ENCODE results near the gene AMOTL1. TPM values are rescaled to one million over a fixed set of nuclear protein-coding genes. Genes with fewer than 3 reads are reported as not detected.

Gene AMOTL1
- polyA plus RNA-seq, 1 donor from 2014 or later: 10.7 TPM

GRCh38 chr11:94925422-94926270, 157.5 kb downstream of the AMOTL1 start:
- H3K4me2 ChIP-seq (ENCODE audit: low read length): no peak overlapping the region

GRCh38 chr11:94926271-94926625, 158.1 kb downstream of the AMOTL1 start:
- Histone ChIP-seq H3K36me3 (ENCODE audit: insufficient read depth, low read length) (no peaks in the 10 kb centered on the region), H3K79me2 (replicated peaks; ENCODE audit: insufficient read depth, low read length) (no peaks in the 10 kb centered on the region), H3F3A (ENCODE audit: insufficient read depth, low read length, poor library complexity, severe bottlenecking) (no peaks in the 10 kb centered on the region), H3K4me3 (ENCODE audit: low read length) (no peak overlapping the region), H3K9me2 (ENCODE audit: insufficient read depth, low read length) (no peaks in the 10 kb centered on the region), H3K9me3 (ENCODE audit: low read length) (no peaks in the 10 kb centered on the region), H4K20me1 (ENCODE audit: insufficient read depth) (no peaks in the 10 kb centered on the region), H3K9ac (ENCODE audit: low read length) (no peak overlapping the region), H2AFZ (ENCODE audit: low read depth, low read length) (no peak overlapping the region), H3K4me2 (ENCODE audit: low read length) (no peak overlapping the region), H3K27me3 (ENCODE audit: insufficient read depth, low read depth, low read length) (no peaks in the 10 kb centered on the region), H3K27ac (ENCODE audit: low read length) (no peak overlapping the region)
- TF ChIP-seq POLR2AphosphoS5 (IDR thresholded peaks at IDR 0.05): no peak
- no peak for TF ChIP-seq EZH2 (IDR thresholded peaks at IDR 0.05; ENCODE audit: borderline replicate concordance, insufficient read depth, low read length, poor library complexity, severe bottlenecking)
- TF ChIP-seq SMC3 (conservative IDR thresholded peaks at IDR 0.05; ENCODE audit: poor library complexity): no peak
- TF ChIP-seq EP300 (conservative IDR thresholded peaks at IDR 0.05; ENCODE audit: poor library complexity, severe bottlenecking): no peak

More at GRCh38 chr11:94925422-94926270, 157.5 kb downstream of the AMOTL1 start:
- Histone ChIP-seq H3K79me2 (replicated peaks; ENCODE audit: insufficient read depth, low read length) (no peaks in the 10 kb centered on the region), H3K9ac (ENCODE audit: low read length) (no peak overlapping the region), H4K20me1 (ENCODE audit: insufficient read depth) (no peaks in the 10 kb centered on the region), H3F3A (ENCODE audit: insufficient read depth, low read length, poor library complexity, severe bottlenecking) (no peaks in the 10 kb centered on the region), H3K4me3 (ENCODE audit: low read length) (no peak overlapping the region), H3K27me3 (ENCODE audit: insufficient read depth, low read depth, low read length) (no peaks in the 10 kb centered on the region), H3K9me3 (ENCODE audit: low read length) (no peaks in the 10 kb centered on the region), H3K36me3 (ENCODE audit: insufficient read depth, low read length) (no peaks in the 10 kb centered on the region), H3K27ac (ENCODE audit: low read length) (no peak overlapping the region), H2AFZ (ENCODE audit: low read depth, low read length) (no peak overlapping the region), H3K9me2 (ENCODE audit: insufficient read depth, low read length) (no peaks in the 10 kb centered on the region)
- TF ChIP-seq, protein P1, sequence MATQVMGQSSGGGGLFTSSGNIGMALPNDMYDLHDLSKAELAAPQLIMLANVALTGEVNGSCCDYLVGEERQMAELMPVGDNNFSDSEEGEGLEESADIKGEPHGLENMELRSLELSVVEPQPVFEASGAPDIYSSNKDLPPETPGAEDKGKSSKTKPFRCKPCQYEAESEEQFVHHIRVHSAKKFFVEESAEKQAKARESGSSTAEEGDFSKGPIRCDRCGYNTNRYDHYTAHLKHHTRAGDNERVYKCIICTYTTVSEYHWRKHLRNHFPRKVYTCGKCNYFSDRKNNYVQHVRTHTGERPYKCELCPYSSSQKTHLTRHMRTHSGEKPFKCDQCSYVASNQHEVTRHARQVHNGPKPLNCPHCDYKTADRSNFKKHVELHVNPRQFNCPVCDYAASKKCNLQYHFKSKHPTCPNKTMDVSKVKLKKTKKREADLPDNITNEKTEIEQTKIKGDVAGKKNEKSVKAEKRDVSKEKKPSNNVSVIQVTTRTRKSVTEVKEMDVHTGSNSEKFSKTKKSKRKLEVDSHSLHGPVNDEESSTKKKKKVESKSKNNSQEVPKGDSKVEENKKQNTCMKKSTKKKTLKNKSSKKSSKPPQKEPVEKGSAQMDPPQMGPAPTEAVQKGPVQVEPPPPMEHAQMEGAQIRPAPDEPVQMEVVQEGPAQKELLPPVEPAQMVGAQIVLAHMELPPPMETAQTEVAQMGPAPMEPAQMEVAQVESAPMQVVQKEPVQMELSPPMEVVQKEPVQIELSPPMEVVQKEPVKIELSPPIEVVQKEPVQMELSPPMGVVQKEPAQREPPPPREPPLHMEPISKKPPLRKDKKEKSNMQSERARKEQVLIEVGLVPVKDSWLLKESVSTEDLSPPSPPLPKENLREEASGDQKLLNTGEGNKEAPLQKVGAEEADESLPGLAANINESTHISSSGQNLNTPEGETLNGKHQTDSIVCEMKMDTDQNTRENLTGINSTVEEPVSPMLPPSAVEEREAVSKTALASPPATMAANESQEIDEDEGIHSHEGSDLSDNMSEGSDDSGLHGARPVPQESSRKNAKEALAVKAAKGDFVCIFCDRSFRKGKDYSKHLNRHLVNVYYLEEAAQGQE (IDR thresholded peaks at IDR 0.05; ENCODE audit: borderline replicate concordance): no peak
- peak; percentile 52 for TF ChIP-seq EP300 (conservative IDR thresholded peaks at IDR 0.05; ENCODE audit: poor library complexity, severe bottlenecking)
- TF ChIP-seq POLR2AphosphoS5 (IDR thresholded peaks at IDR 0.05): peak; percentile 40

Other genes starting within 250 kb of the AMOTL1 start
- gene FUT4, start 224.4 kb upstream of the AMOTL1 start, polyA plus RNA-seq: 0.62 and 1.1 TPM in 2 replicates
- gene PIWIL4, start 201.0 kb upstream of the AMOTL1 start, polyA plus RNA-seq: 1.3 and 2.9 TPM in 2 replicates
- 105 and 151 TPM in 2 replicates for gene CWC15, start 205.2 kb downstream of the AMOTL1 start, polyA plus RNA-seq
- gene KDM4D, start 205.4 kb downstream of the AMOTL1 start, polyA plus RNA-seq: 1.3 and 1.5 TPM in 2 replicates